Stimulated activated CD8-positive, alpha-beta memory T cell treated with anti-CD3 and anti-CD28 coated beads, Interleukin-4, amount 100 ng/mL, for 4 hours (primary cell): Measurements from ENCODE around the gene NKAIN2.

Experiments
- DNase-seq, 2 donors: peaks; one replicate each; pipeline ENCODE4 v3.0.0-alpha.2; 2020; ENCODE audit warnings: low read depth in 2 of 2, low spot score in 1 of 2

Gene NKAIN2

GRCh38 chr6:124479991-124480430 is 676.3 kb downstream of the NKAIN2 start:
- no peak for DNase-seq

GRCh38 chr6:124482071-124482491 is 678.4 kb downstream of the NKAIN2 start:
- no peak for DNase-seq

- no peak for DNase-seq
These were observed 684.2 kb downstream of the NKAIN2 start for GRCh38 chr6:124487623-124488431.

GRCh38 chr6:124490122-124490521 is 686.5 kb downstream of the NKAIN2 start:
- no peak for DNase-seq

GRCh38 chr6:124493259-124493658 is 689.6 kb downstream of the NKAIN2 start:
- no peak for DNase-seq

- no peak for DNase-seq
These were observed 691.4 kb downstream of the NKAIN2 start for GRCh38 chr6:124494956-124495664.

GRCh38 chr6:124495665-124496190 is 692.1 kb downstream of the NKAIN2 start:
- no peak for DNase-seq

GRCh38 chr6:124496334-124496733 is 692.7 kb downstream of the NKAIN2 start:
- DNase-seq: no peak

GRCh38 chr6:124512431-124512830 is 708.8 kb downstream of the NKAIN2 start:
- DNase-seq: no peak

- no peak for DNase-seq
These were observed 713.7 kb downstream of the NKAIN2 start for GRCh38 chr6:124517339-124517738.

GRCh38 chr6:124520514-124520913 is 716.8 kb downstream of the NKAIN2 start:
- DNase-seq: no peak

GRCh38 chr6:124522335-124522734 is 718.7 kb downstream of the NKAIN2 start:
- no peak for DNase-seq

- DNase-seq: no peak
These were observed 721.0 kb downstream of the NKAIN2 start for GRCh38 chr6:124524491-124525200.

GRCh38 chr6:124530926-124531325 is 727.3 kb downstream of the NKAIN2 start:
- no peak for DNase-seq

- DNase-seq: no peak
These were observed 731.6 kb downstream of the NKAIN2 start for GRCh38 chr6:124535299-124535698.

GRCh38 chr6:124535746-124536145 is 732.1 kb downstream of the NKAIN2 start:
- DNase-seq: no peak

- DNase-seq: no peak
These were observed 732.6 kb downstream of the NKAIN2 start for GRCh38 chr6:124536157-124536841.

GRCh38 chr6:124536842-124537191 is 733.2 kb downstream of the NKAIN2 start:
- DNase-seq: no peak

- DNase-seq: no peak
These were observed 735.4 kb downstream of the NKAIN2 start for GRCh38 chr6:124539096-124539495.

- DNase-seq: no peak
These were observed 737.9 kb downstream of the NKAIN2 start for GRCh38 chr6:124541573-124541972.

GRCh38 chr6:124546601-124547000 is 742.9 kb downstream of the NKAIN2 start:
- DNase-seq: no peak
